Chondrocyte (in vitro differentiated cells): ENCODE results near the gene CYSLTR1. TPM values are rescaled to one million over a fixed set of nuclear protein-coding genes. Genes with fewer than 3 reads are reported as not detected.

Source experiments
- DNase-seq: peaks from one replicate; pipeline ENCODE4 v3.0.0; 2021; ENCODE audit warnings: mixed read lengths, low spot score
- H3K27ac Mint-ChIP-seq: one replicate; pipeline ENCODE4 v1.8.0; 2021; ENCODE audit warnings: mild to moderate bottlenecking, moderate library complexity, mixed read lengths; ENCODE audit not compliant: unreplicated experiment
- H3K27me3 Mint-ChIP-seq: 2 replicates; pipeline ENCODE4 v1.8.0; 2021; ENCODE audit warnings: low read depth, mixed read lengths
- H3K36me3 Mint-ChIP-seq: 2 replicates; pipeline ENCODE4 v1.8.0; 2021; ENCODE audit warnings: low read depth, mixed read lengths
- H3K4me1 Mint-ChIP-seq: 2 replicates; pipeline ENCODE4 v1.8.0; 2021; ENCODE audit warnings: low read depth, mild to moderate bottlenecking, mixed read lengths
- H3K4me3 Mint-ChIP-seq: one replicate; pipeline ENCODE4 v1.8.0; 2021; ENCODE audit warnings: mild to moderate bottlenecking, moderate library complexity, mixed read lengths; ENCODE audit not compliant: unreplicated experiment
- H3K9me3 Mint-ChIP-seq: 2 replicates; pipeline ENCODE4 v1.8.0; 2021; ENCODE audit warnings: low read depth, mixed read lengths
- CTCF ChIP-seq: fragments of 200-600 bp; sonication (generic); IDR thresholded peaks from 2 replicates; pipeline ENCODE4 v1.5.0; 2021; ENCODE audit warnings: antibody characterized with exemption, mild to moderate bottlenecking, moderate library complexity
- long read RNA-seq: library from polyadenylated mRNA; stranded (forward); transcript quantifications from one replicate; pipeline ENCODE4 v2.0.0, GENCODE V29; 2021
- total RNA-seq: library from RNA; stranded (reverse); gene quantifications from 3 replicates; pipeline ENCODE4 v1.2.1, GENCODE V29; 2021

The CYSLTR1 gene
- total RNA-seq = not detected in 3 replicates
- long read RNA-seq = 0 reads

DNA sequence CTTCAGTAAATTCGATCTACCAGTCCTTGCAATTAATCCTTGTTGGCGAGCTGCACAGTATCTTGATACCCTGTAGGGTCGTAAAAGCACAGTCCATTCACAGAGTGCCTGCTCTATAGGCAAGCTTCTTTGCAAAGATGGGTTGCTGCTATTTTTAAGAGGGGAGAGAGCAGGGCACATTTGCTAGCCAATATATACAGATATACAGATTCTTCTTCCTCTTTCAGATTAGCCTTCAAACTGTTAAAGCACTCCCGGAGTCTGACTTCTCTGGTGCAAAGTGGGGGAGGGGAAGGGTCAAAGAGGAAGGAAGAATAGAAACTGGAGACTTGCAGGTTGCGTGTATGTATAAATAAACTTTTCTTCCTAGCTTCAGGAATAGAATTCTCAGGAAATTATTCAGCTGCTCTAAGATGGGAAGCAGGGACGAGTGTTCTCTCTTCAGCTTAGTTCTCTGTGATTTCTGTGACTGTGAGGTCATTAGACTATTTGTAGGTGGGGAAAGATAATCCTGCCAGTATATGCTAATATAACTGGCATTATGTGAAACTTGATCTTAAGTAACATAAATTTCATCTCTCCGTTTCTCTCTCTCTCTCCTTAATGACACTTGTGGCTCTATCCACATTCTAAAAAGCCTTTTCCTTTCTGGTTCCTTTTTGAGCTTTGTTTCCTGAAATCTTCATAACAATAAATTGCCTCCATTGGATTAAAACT is at the start of gene CYSLTR1:
CYSLTR1 (minus strand) TSS at position 242 of the 717 bp plus-strand sequence. CDS start 53,865 bp downstream, outside the sequence.
- Mint-ChIP-seq H3K36me3 (no peaks in the 10 kb centered on the region), H3K4me3 (no peak within 1 kb of the TSS), H3K27me3 (peaks cover 2% of the 10 kb centered on the region), H3K27ac (no peak within 1 kb of the TSS), H3K4me1 (no peaks in the 10 kb centered on the region), H3K9me3 (no peaks in the 10 kb centered on the region)
- TF ChIP-seq CTCF = no peak
- DNase-seq = no peak

GRCh38 chrX:78377186-78377585 is 49.8 kb upstream of the CYSLTR1 start:
- no peak overlapping the region for H3K4me3 Mint-ChIP-seq
- no peaks in the 10 kb centered on the region for H3K27me3 Mint-ChIP-seq
- no peaks in the 10 kb centered on the region for H3K4me1 Mint-ChIP-seq

DNA sequence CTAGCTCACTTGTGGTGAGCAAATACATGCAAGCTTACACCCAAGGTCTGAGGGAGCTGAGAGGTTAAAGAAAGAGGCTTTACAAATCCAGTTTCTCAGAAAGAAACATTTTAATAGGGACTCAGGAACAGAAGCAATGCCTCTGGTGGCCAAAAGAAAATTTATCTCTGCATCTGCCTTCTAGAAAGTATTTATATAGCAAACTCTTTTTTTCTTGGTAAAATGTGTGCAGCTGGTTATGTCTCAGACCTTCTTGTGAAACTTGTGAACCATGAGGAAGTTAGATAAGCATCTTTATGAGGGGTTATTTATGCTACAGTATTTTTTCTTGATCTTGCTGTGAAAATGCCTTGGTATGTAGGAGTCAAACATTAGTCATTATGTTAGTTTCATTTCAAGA is 48.5 kb upstream of the CYSLTR1 start:
- no peak for DNase-seq
- Mint-ChIP-seq H3K9me3 (peaks cover 31% of the 10 kb centered on the region), H3K27me3 (no peaks in the 10 kb centered on the region), H3K36me3 (no peaks in the 10 kb centered on the region), H3K27ac (no peak overlapping the region), H3K4me3 (no peak overlapping the region), H3K4me1 (no peaks in the 10 kb centered on the region)
- TF ChIP-seq CTCF = no peak

More at GRCh38 chrX:78377186-78377585, 49.8 kb upstream of the CYSLTR1 start:
- no peak for DNase-seq
- TF ChIP-seq CTCF = no peak
- Mint-ChIP-seq H3K27ac (no peak overlapping the region), H3K9me3 (peaks cover 31% of the 10 kb centered on the region), H3K36me3 (no peaks in the 10 kb centered on the region)

- Mint-ChIP-seq H3K4me1 (no peaks in the 10 kb centered on the region), H3K4me3 (no peak overlapping the region), H3K27ac (no peak overlapping the region), H3K27me3 (no peaks in the 10 kb centered on the region), H3K9me3 (peaks cover 36% of the 10 kb centered on the region), H3K36me3 (no peaks in the 10 kb centered on the region)
- DNase-seq = no peak
- TF ChIP-seq CTCF = no peak
These were observed 39.2 kb upstream of the CYSLTR1 start for GRCh38 chrX:78366576-78366975.

DNA sequence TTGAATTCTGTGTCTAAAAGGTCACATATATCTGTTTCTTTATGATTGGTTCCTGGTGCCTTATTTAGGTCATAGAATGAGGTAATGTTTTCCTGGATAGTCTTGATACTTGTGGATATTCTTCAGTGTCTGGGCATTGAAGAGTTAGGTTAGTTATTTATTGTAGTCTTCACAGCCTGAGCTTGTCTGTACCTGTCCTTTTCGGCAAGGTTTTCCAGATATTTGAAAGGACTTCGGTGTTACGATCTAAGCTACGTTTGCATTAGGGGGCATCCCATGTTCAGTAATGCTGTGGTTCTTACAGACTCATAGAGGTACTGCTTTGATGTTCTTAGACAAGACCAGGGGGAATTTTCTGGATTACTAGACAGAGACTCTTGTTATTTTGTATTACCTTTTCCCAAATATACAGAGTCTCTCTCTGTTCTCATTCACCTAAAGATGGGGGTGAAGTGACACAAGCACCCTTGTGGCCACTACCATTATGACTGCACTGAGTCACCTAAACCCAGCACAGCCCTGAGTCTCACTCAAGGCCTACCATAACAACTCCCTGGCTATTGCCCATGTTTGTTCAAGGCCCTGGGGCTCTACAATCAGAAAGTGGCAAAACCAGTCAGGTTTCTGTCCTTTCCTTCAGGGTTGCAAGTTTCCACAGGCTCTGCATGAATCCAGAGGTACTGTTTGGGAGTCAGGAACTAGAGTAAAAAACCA is 30.1 kb upstream of the CYSLTR1 start:
- H3K4me1 Mint-ChIP-seq = no peaks in the 10 kb centered on the region
- H3K36me3 Mint-ChIP-seq = no peaks in the 10 kb centered on the region
- H3K27ac Mint-ChIP-seq = no peak overlapping the region
- H3K9me3 Mint-ChIP-seq = peaks cover 25% of the 10 kb centered on the region
- TF ChIP-seq CTCF = no peak
- no peak overlapping the region for H3K4me3 Mint-ChIP-seq
- DNase-seq = no peak
- no peaks in the 10 kb centered on the region for H3K27me3 Mint-ChIP-seq
